KBM-7 (cell line): ENCODE data around the gene XAF1.
"Not testable (repeated sequence)": the region's sequence is repeated elsewhere in the genome, so short reads cannot be mapped to it uniquely, and the experiment has no call there.

ENCODE experiments used
- DNase-seq: peaks from one replicate; pipeline ENCODE4 v3.0.0-alpha.2; 2015
- in situ Hi-C: fragments of 300-500 bp; cut with MboI; formaldehyde crosslinking; loops from 2 replicates; pipeline ENCODE4 v1.14.3; 2020; ENCODE audit warnings: low sequenced_read_pairs, low pct_unique_long_range_greater_than_20kb, mixed read lengths

XAF1 gene, protein sequence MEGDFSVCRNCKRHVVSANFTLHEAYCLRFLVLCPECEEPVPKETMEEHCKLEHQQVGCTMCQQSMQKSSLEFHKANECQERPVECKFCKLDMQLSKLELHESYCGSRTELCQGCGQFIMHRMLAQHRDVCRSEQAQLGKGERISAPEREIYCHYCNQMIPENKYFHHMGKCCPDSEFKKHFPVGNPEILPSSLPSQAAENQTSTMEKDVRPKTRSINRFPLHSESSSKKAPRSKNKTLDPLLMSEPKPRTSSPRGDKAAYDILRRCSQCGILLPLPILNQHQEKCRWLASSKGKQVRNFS

GRCh38 chr17:6755731-6756184 is at the start of gene XAF1:
Gene XAF1 (plus strand): TSS chr17:6756046. CDS start chr17:6756079, 33 bp downstream.
- DNase-seq: peak; percentile 25
- in situ Hi-C loops: no loop called here

- no peak for DNase-seq
- in situ Hi-C loops: no loop called here
Observed at GRCh38 chr17:6706499-6706898, 49.3 kb upstream of the XAF1 start.

DNA sequence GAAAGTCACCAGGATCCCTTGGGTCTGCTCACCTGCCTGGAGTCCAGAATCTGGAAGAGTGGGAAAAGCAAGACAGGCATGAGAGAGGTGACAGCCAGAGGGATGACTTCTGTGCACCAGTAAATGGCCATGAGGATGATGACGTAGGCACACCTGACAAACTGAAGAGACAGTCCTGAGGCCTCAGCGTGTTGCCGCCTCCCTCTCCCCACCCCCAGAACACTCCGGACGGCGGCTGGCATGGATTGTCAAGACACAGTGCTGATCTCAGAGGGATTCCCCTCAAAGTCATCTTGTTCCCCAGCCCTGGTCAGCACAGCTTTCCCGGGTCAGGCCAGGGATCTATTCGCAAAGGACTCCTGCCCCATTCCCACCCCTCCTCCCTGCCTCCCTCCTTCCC is 48.9 kb upstream of the XAF1 start:
- in situ Hi-C loops: no loop called here
- no peak for DNase-seq

- in situ Hi-C loops: no loop called here
- no peak for DNase-seq
Observed at GRCh38 chr17:6708357-6708961, 47.4 kb upstream of the XAF1 start.

DNA sequence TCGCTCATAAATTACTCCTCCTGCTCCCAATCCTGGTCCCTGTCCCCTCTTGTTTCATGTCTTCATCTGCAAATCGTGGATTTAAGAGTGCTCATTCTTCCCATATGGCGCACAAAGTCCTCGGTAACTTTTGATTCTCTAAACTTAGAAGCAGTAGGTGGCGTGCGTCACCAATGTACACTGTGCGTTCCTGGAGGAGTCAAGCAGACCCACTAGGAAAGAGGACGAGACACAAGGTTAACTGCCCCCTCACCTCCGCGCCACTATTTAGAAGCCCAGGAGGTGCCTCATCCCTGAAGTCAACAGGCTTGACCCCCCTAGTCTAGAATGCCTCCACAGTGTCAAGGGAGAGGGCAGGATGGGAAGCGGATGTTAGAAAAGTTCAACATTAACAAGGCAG is 45.5 kb upstream of the XAF1 start:
- in situ Hi-C loops: no loop called here
- DNase-seq: no peak

DNA sequence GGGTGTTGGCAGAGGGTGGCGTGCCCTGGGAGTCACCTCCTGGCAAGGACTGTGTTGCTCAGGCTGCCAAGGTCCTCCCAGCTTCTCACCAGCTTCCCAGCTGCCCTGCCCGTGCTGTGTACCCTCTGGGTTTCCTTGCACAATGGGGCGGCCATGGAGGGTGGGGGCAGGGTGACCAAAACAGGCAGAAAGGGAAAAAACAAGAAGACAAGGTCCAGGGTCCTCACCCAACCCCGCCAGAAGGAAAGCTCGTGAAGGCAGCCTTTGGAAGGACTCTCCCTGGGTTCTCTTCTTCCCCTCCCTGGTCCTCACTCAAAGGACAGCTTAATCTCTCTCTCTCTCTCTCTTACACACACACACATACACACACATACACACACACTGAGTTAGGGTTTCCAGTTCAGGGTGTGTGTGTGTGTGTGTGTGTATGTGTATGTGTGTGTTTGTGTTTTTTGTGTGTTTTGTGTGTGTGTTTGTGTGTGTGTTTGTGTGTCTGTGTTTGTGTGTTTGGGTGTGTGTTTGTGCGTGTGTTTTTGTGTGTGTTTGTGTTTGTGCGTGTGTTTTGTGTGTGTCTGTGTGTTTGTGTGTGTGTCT is 44.7 kb upstream of the XAF1 start:
- in situ Hi-C loops: no loop called here
- no peak for DNase-seq

GRCh38 chr17:6711681-6712057 is 44.2 kb upstream of the XAF1 start:
- in situ Hi-C loops: no loop called here
- DNase-seq: no peak

- in situ Hi-C loops: no loop called here
- DNase-seq: peak; percentile 7
Observed at GRCh38 chr17:6712058-6712853, 43.6 kb upstream of the XAF1 start.

DNA sequence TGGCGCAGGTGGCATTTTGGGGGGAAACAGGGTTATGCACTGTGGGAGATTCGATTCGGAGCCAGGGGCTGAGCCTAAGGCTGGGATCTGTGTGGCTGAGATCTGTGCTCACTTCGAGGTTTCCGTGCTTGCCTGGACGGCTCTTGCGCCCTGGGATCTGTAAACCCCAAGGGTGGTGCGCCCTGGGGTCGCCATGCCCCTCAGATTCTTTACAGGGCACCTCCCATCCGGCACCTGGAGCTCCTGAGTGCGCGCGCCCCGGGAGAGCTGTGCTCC is 43.1 kb upstream of the XAF1 start:
- no peak for DNase-seq
- in situ Hi-C loops: no loop called here

- peak; percentile 8 for DNase-seq
- in situ Hi-C loops: no loop called here
Observed at GRCh38 chr17:6713130-6713917, 42.5 kb upstream of the XAF1 start, which contains the start of gene SLC13A5. Gene SLC13A5 (minus strand): TSS chr17:6713369. CDS start chr17:6713333, 36 bp downstream.

- in situ Hi-C loops: no loop called here
- no peak for DNase-seq
Observed at GRCh38 chr17:6713918-6714271, 42.0 kb upstream of the XAF1 start.

- DNase-seq: no peak
- in situ Hi-C loops: no loop called here
Observed at GRCh38 chr17:6714315-6714874, 41.5 kb upstream of the XAF1 start.

- DNase-seq: no peak
- in situ Hi-C loops: no loop called here
Observed at GRCh38 chr17:6716736-6717135, 39.1 kb upstream of the XAF1 start.

DNA sequence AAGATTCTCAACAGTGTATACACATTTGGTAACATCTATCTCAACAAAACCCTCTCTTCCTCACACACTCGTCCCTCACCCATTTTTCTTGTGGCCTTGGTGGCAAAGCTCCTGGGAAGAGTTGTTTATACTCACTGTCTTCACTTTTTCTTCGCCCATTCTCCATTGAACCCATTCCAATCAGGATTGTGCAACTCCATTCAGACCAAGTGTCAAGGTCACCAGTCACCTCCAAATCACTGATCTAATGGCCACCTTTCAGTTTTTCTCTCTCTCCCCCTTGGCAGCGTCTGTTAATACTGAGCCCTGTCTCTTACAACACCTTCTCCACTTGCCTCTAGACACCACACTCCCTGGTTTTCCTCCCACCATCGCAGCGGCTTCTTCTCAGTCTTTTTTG is 34.1 kb upstream of the XAF1 start:
- in situ Hi-C loops: no loop called here
- DNase-seq: no peak

- DNase-seq: no peak
- in situ Hi-C loops: no loop called here
Observed at GRCh38 chr17:6724009-6724408, 31.8 kb upstream of the XAF1 start.

GRCh38 chr17:6729531-6729930 is 26.3 kb upstream of the XAF1 start:
- DNase-seq: no peak
- in situ Hi-C loops: no loop called here

DNA sequence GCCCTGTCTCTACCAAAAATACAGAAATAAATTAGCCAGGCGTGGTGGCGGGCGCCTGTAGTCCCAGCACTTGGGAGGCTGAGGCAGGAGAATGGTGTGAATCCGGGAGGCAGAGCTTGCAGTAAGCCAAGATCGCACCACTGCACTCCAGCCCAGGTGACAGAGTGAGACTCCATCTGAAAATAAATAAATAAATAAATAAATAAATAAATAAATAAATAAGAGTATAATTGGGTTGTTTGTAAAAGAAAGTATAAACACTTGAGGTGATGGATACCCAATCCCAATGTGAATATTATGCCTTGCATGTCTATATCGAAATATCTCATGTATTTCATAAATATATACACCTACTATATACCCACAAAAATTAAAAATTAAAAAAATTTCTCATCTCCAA is 9.2 kb upstream of the XAF1 start:
- in situ Hi-C loops: not testable (repeated sequence)

GRCh38 chr17:6748617-6749016 is 7.2 kb upstream of the XAF1 start:
- in situ Hi-C loops: no loop called here
- no peak for DNase-seq

More for the DNA sequence above, 9.2 kb upstream of the XAF1 start:
- DNase-seq: not testable (repeated sequence)

DNA sequence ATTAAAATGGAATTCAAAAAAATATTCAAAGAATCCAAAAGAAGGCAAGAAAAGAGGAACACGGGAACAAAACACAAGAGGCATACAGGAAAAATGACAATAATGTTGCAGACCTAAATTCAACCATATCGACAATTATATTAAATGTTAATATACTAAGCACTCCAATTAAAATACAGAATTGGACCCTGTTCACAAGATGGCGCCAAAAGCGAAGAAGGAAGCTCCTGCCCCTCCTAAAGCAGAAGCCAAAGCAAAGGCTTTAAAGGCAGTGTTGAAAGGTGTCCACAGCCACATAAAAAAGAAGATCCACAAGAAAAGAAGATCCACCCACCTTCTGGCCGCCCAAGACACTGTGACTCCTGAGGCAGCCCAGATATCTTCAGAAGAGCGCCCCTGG is 6.3 kb upstream of the XAF1 start:
- in situ Hi-C loops: no loop called here
- peak; percentile 13 for DNase-seq
